PC-3 (cell line): ENCODE data around the gene TBX3. TPM values are rescaled to one million over a fixed set of nuclear protein-coding genes. Genes with fewer than 3 reads are reported as not detected.

Experiments used
- ATAC-seq: fragments of 200-7000 bp; cut with Tn5 transposase; 2 replicates; pipeline ENCODE4 v1.9.1; 2020; ENCODE audit warnings: mild to moderate bottlenecking, moderate library complexity
- BruUV-seq: library from RNA; stranded (reverse); fragments of 400-500 nt; replicated peaks from 2 replicates; lab custom pipeline; 2021; lab: Mats Ljungman, UMichigan
- CTCF ChIA-PET: fragments of 300-600 bp; sonication (Branson Sonifier 250); formaldehyde crosslinking; loops from one replicate; lab custom pipeline; 2022; ENCODE audit warnings: antibody characterized with exemption; lab: Charles Lee
- POLR2A ChIA-PET: fragments of 300-600 bp; sonication (Branson Sonifier 250); formaldehyde crosslinking; loops from one replicate; lab custom pipeline; 2022; ENCODE audit warnings: antibody characterized with exemption; ENCODE audit not compliant: unreplicated experiment; lab: Charles Lee
- DNase-seq: peaks from one replicate; pipeline ENCODE4 v3.0.0-alpha.2; 2015
- H2AFZ ChIP-seq: fragments of 300-600 bp; sonication (generic); 2 replicates; pipeline ENCODE4 v1.6.0; 2016; ENCODE audit warnings: antibody characterized with exemption, low read length
- H3F3A ChIP-seq: fragments of 300-600 bp; sonication (generic); one replicate; pipeline ENCODE4 v1.6.0; 2017; ENCODE audit warnings: antibody characterized with exemption, low read length, control low read depth, mild to moderate bottlenecking; ENCODE audit not compliant: unreplicated experiment
- H3K27ac ChIP-seq: fragments of 300-600 bp; sonication (generic); 2 replicates; pipeline ENCODE4 v1.5.1; 2016; ENCODE audit warnings: mild to moderate bottlenecking, low read length
- H3K27me3 ChIP-seq: fragments of 300-600 bp; sonication (generic); 2 replicates; pipeline ENCODE4 v1.6.1; 2016; ENCODE audit warnings: low read length, mixed read lengths
- H3K36me3 ChIP-seq: fragments of 300-600 bp; sonication (generic); 2 replicates; pipeline ENCODE4 v1.6.1; 2016; ENCODE audit warnings: low read depth, mixed run types, low read length, mixed read lengths
- H3K4me1 ChIP-seq: fragments of 300-600 bp; sonication (generic); 2 replicates; pipeline ENCODE4 v1.5.1; 2016; ENCODE audit warnings: low read length; ENCODE audit not compliant: insufficient read depth
- H3K4me2 ChIP-seq: fragments of 300-600 bp; sonication (generic); 2 replicates; pipeline ENCODE4 v1.6.0; 2016; ENCODE audit warnings: low read length
- H3K4me3 ChIP-seq: fragments of 300-600 bp; sonication (generic); 2 replicates; pipeline ENCODE4 v1.5.1; 2016; ENCODE audit warnings: mild to moderate bottlenecking, low read length, mixed read lengths
- H3K79me2 ChIP-seq: fragments of 300-600 bp; sonication (generic); 2 replicates; pipeline ENCODE4 v1.6.1; 2017; ENCODE audit warnings: low read length, mixed read lengths
- H3K9ac ChIP-seq: fragments of 300-600 bp; sonication (generic); 2 replicates; pipeline ENCODE4 v1.6.0; 2016; ENCODE audit warnings: mild to moderate bottlenecking, low read length
- H3K9me2 ChIP-seq: fragments of 300-600 bp; sonication (generic); replicated peaks from 2 replicates; pipeline ENCODE4 v1.6.1; 2016; ENCODE audit warnings: mixed run types, low read length, mixed read lengths
- H3K9me3 ChIP-seq: fragments of 300-600 bp; sonication (generic); 2 replicates; pipeline ENCODE4 v1.6.1; 2016; ENCODE audit warnings: low read length, mixed read lengths
- H4K20me1 ChIP-seq: fragments of 300-600 bp; sonication (generic); 2 replicates; pipeline ENCODE4 v1.6.1; 2016; ENCODE audit warnings: low read length, mixed read lengths
- EZH2 ChIP-seq: fragments of 300-600 bp; sonication (generic); IDR thresholded peaks from one replicate; pipeline ENCODE4 v1.6.1; 2017; ENCODE audit warnings: antibody characterized with exemption, mild to moderate bottlenecking, low read length; ENCODE audit not compliant: unreplicated experiment
- EZH2phosphoT487 ChIP-seq: fragments of 300-600 bp; sonication (generic); IDR thresholded peaks from 2 replicates; pipeline ENCODE4 v1.6.1; 2018; ENCODE audit warnings: mild to moderate bottlenecking, antibody characterized with exemption, low read length, borderline replicate concordance
- intact Hi-C: fragments of 100-400 bp; cut with micrococcal nuclease; formaldehyde crosslinking; loops from 2 replicates; pipeline ENCODE4 v1.9.0; 2023
- total RNA-seq: library from RNA; depleted of rRNA; stranded (reverse); fragments of >200 nt; gene quantifications from 2 replicates; pipeline ENCODE4 v1.2.3, GENCODE V29; 2014
- TF ChIP-seq, protein P1 (sequence below): fragments of 300-600 bp; sonication (generic); conservative IDR thresholded peaks from 2 replicates; pipeline ENCODE4 v1.5.1; 2017; ENCODE audit warnings: antibody characterized with exemption, low read depth, mild to moderate bottlenecking, low read length

TBX3 gene
- total RNA-seq, 1 experiment from 2014 or later, result 89.4 TPM

DNA sequence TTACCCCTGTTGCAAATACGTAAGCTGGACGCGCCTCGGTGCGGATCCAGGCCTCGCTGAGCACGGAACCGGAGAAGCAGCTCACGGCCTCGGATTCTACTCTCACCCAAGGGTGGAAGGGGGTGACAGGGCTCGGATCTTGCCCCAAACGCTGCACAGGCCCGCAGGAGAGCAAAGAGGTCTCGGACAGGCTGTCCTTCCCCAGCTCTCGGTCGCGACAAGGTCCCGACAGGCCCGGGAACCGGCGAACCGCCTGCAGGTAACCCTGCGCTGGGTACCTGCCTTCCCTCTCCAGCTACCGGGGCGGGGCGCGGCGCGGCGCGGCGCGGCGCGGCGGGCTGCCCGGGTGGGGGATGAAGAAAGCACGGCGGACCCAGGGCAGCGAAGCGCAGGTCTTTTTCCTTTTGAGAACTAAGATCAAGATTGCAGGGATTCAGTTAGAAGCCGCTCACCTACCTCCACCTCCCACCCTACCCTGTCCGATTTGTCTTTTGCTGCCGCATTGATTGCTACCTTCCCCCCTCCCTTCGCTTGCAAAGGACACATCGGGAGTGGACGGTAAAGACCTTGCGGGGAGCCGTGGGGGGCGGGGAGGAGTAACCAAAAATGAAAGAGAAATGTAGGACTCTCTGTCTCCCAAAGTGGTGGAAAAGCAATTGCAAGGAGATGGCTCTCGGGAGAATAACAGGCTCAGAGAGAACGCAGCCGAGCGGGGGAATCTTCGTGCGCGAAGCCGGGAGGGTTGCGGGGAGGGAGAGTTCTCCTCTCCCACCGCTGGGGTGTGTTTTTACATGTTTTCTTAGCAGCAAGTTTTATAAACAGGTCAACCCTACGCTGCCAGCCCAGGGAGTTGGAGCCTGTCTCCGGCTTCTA is 8.4 kb upstream of the TBX3 start:
- no peaks in the 10 kb centered on the region for H4K20me1 ChIP-seq
- H3K36me3 ChIP-seq, result no peaks in the 10 kb centered on the region
- ChIA-PET POLR2A (interaction anchor here (0.6 to 1.0 kb wide), 3 partner anchors 36 to 134 kb away, joined by 3 to 6 read pairs (median 3); no protein-coding TSS in a partner anchor), CTCF (interaction anchor here (0.6 kb wide), 1 partner anchor 209 kb away, joined by 5 read pairs; no protein-coding TSS in a partner anchor)
- H3F3A ChIP-seq, result no peaks in the 10 kb centered on the region
- ATAC-seq (peak; percentile 68), DNase-seq (peak; percentile 72)
- BruUV-seq, result no TSS peak
- H3K9me3 ChIP-seq, result no peaks in the 10 kb centered on the region
- peaks cover 33% of the 10 kb centered on the region for H3K79me2 ChIP-seq
- peak overlapping the region; percentile 81 for H3K4me3 ChIP-seq
- H3K4me2 ChIP-seq, result peak overlapping the region; percentile 96
- H3K27me3 ChIP-seq, result no peaks in the 10 kb centered on the region
- H3K27ac ChIP-seq, result peak overlapping the region; percentile 53
- no peaks in the 10 kb centered on the region for H3K9me2 ChIP-seq
- H2AFZ ChIP-seq, result peak overlapping the region; percentile 94
- H3K9ac ChIP-seq, result peak overlapping the region; percentile 87
- TF ChIP-seq EZH2, result no peak
- no peak for TF ChIP-seq EZH2phosphoT487
- TF ChIP-seq, protein P1, sequence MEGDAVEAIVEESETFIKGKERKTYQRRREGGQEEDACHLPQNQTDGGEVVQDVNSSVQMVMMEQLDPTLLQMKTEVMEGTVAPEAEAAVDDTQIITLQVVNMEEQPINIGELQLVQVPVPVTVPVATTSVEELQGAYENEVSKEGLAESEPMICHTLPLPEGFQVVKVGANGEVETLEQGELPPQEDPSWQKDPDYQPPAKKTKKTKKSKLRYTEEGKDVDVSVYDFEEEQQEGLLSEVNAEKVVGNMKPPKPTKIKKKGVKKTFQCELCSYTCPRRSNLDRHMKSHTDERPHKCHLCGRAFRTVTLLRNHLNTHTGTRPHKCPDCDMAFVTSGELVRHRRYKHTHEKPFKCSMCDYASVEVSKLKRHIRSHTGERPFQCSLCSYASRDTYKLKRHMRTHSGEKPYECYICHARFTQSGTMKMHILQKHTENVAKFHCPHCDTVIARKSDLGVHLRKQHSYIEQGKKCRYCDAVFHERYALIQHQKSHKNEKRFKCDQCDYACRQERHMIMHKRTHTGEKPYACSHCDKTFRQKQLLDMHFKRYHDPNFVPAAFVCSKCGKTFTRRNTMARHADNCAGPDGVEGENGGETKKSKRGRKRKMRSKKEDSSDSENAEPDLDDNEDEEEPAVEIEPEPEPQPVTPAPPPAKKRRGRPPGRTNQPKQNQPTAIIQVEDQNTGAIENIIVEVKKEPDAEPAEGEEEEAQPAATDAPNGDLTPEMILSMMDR, result no peak; the same call in 1 of the 2 replicates
- intact Hi-C loops, result loop anchor here (2.0 kb wide), 2 partner anchors 76 to 120 kb away; no protein-coding TSS in a partner anchor
- peaks cover 31% of the 10 kb centered on the region for H3K4me1 ChIP-seq

GRCh38 chr12:114691763-114692185 is 7.8 kb upstream of the TBX3 start:
- H2AFZ ChIP-seq, result peak overlapping the region; percentile 94
- H3K79me2 ChIP-seq, result peaks cover 33% of the 10 kb centered on the region
- intact Hi-C loops, result loop anchor here (2.0 kb wide), 2 partner anchors 77 to 121 kb away; no protein-coding TSS in a partner anchor
- H3K27me3 ChIP-seq, result no peaks in the 10 kb centered on the region
- DNase-seq (peak; percentile 47), ATAC-seq (peak; percentile 35)
- peak overlapping the region; percentile 53 for H3K27ac ChIP-seq
- H4K20me1 ChIP-seq, result no peaks in the 10 kb centered on the region
- ChIA-PET POLR2A (interaction anchor here (0.6 to 1.0 kb wide), 4 partner anchors 22 to 134 kb away, joined by 3 to 6 read pairs (median 4); no protein-coding TSS in a partner anchor), CTCF (interaction anchor here (0.6 kb wide), 1 partner anchor 210 kb away, joined by 5 read pairs; no protein-coding TSS in a partner anchor)
- H3K9me3 ChIP-seq, result no peaks in the 10 kb centered on the region
- TF ChIP-seq EZH2 (no peak), EZH2phosphoT487 (no peak)
- TF ChIP-seq, protein P1, result no peak
- H3F3A ChIP-seq, result no peaks in the 10 kb centered on the region
- peak overlapping the region; percentile 81 for H3K4me3 ChIP-seq
- peak overlapping the region; percentile 87 for H3K9ac ChIP-seq
- H3K4me2 ChIP-seq, result peak overlapping the region; percentile 96
- H3K9me2 ChIP-seq, result no peaks in the 10 kb centered on the region
- peaks cover 31% of the 10 kb centered on the region for H3K4me1 ChIP-seq
- H3K36me3 ChIP-seq, result no peaks in the 10 kb centered on the region
- TSS peak; percentile 74 for BruUV-seq
